GM19240 (cell line): ENCODE results near the gene PLA2G4D.
"Not testable (repeated sequence)": the region's sequence is repeated elsewhere in the genome, so short reads cannot be mapped to it uniquely, and the experiment has no call there.

Source experiments
- DNase-seq: peaks from one replicate; pipeline ENCODE4 v3.0.0; 2011; ENCODE audit warnings: low spot score; ENCODE audit not compliant: insufficient read length

Gene PLA2G4D

DNA sequence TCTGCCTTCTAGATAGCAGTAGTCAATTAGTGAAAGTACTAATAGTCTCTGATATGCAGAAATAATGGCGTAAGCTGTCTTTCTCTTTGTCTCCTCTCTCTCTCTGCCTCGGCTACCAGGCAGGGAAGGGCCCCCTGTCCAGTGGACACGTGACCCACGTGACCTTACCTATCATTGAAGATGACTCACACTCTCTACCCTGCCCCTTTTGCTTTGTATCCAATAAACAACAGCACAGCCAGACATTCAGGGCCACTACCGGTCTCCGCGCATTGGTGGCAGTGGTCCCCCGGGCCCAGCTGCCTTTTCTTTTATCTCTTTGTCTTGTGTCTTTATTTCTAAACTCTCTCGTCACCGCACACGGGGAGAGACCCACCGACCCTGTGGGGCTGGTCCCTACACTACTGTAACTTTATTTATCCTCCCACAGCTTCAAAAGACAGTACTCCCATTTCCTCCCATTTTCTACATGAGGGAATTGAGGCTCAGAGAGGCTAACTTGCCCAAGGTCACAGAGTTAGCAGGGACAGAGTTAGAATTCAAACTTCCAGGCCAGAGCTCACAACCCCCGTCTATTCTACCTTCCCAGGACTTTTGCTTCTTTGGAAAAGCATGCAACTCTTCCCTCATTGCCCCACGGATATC is 2.5 kb downstream of the PLA2G4D start:
- not testable (repeated sequence) for DNase-seq

DNA sequence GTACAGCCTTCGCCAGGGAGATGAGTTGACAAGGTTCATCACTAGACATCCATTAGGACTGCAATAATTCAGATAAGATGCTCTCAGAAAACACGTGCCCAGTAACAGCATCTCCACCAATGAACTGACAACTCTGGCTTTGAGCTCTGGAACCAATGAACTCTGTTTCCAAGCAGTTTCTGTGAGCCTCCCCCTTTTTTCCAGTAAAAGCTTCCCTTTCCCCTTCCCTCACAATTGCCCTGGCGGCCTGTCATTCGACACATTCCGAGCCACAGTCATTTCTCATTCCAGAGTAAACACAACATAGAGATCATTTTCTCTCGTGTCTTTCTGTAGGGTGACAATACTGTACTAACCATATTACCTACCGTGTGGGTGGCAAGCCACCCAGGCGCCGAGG is 3.6 kb downstream of the PLA2G4D start:
- DNase-seq = no peak

DNA sequence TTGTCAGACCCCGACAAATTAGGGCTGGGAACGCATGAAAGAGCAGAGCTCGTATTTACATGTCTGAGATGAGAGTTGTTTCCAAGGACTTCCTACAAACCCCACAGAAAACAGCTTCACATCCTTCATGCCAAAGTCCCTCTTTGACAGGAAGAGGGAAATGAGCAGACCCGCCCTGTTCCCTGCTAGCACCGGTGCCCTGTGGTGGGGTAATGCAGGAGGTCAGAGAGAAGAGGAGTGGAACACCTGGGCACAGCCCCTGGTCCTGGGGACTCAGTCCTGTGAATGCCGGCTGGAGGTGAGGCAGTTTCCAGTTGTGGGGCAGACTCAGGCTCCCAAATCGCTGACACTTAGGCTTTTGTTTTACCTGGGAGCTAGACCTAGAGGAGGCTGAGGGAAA is 4.0 kb downstream of the PLA2G4D start:
- no peak for DNase-seq

DNA sequence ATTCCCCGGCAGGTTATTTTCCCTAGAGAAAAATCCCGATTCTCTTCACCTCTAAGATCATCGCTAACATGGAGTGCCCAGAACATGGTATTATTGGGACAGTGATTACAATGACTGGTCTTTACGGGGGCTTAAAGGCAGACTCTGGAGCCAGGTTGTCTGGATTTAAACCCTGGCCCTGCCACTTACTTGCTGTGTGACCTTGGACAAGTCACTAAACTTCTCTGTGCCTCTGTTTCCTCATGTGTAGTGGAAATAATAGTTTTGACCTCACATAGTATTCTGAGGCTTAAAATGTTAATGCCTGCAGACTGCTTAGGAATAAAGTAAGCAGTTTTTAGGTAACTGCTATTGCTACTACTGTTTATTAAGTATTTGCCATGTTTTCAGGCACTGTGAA is 4.4 kb downstream of the PLA2G4D start:
- no peak for DNase-seq

DNA sequence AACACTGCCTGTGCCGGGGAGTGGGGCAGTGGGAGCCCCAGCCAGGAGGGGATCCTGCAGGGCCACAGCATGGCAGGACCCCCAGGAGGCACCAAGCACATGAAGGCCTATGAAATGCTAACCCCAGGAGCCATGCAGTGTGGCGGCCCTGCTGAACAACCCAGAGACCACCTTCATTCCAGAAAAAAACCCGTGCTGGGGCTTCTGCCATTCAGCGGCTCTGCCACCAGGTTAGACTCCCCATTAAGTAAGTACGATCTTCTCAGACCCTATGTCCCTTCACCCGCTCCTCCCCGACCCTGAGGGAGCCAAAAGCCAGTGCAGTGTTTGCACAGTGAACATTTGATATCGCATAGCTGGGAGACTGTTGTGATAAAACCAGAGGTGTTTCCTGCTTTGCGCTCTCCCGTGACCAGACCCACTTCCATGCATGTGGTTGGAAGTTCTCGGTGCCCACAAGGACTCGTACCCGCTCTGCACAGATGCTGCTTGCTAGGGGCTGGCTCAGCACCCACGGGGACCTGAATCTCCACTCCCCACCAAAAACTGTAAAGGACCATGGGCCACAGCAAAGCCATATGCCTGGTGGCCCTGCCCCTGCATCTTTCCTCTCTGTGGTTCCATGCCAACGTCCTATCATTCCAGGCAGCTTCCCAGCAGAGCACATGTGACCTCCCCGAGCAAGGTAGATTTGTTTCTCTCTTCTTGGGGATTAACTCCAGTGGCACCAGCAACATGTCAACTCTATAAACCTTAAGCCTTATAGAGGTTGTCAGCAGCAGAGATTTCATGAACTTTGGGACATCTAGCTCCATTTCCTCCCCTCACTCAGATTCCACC is 5.3 kb downstream of the PLA2G4D start:
- no peak for DNase-seq

DNA sequence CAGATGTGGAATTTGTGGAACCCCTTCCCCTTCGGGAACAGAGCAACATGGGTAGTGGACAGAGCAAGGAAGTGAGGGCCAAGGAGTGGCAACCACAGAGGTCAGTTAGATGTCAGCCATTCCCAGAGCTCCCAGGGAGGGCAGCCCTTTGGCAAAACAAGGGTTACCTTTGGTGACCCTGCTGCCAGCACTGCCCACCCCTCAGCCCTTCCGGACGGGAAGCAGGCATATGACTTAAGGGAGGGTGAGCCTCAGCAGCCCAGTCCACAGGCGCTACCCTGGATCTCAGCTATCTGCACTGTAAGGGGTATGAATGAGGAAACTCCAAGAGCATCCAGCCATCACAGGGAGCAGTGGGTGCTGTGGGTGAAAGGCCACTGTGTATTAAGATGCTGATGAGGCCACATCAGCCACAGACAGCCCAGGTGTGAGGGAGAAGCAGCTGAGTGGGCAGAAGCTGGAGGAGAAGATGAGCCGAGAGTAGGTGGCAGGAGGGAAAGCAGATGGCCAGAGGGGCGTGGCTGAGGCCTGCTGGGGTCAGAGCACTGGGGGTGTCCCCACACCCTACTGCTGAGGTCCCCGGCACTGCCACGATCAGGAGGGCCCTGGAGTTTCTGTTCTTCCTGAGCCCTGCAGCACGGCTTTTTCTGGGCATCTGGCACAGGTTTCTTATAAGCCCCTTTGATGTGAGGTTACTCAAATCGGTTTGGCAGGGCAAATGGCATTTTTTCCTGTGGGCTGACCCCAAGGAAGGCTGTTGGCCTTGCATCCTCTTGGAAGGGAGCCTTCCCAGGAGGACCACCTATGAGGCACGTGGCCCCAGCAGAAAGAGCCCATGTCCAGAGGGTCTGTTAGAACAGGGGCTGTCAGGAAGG is 6.2 kb downstream of the PLA2G4D start:
- DNase-seq = no peak

DNA sequence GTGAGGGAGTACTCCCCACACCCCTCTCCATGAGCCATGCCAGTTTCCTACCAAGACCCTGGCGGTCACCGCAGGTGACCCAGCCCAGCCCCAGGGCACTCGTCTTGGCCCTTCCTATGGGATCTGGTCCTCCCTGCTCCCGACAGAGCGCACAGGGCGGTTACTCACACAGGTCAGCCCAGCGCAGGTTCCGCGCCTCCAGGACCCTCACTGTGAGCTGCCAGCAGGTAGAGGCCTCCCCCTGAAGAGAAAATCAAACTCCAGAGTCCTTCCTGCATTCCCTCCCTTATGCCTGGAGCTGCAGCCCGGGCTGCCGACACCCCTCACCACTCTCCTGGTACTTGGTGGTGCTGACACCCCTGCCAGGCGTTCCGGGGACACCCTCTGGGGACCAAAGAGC is 6.9 kb downstream of the PLA2G4D start:
- DNase-seq = no peak

DNA sequence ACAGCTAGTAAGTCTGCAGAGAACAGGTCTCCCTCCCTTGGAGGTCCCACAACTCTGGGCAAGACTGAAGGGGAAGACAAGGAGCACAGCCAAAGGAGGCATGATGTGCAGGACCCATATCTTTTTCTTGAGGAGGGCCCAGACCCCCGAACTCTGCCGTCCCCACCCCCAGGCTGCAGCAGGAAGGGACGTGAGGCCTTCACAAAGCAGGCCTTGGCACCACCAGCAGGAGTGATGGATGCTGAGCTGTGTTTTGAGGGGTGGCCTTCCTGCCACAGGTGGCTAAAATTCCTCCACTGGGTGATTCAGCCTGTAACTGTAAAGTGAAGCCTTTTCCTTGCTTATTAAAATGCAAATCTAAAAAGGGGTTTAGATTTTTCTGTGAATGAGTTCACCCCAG is 8.6 kb downstream of the PLA2G4D start:
- no peak for DNase-seq

DNA sequence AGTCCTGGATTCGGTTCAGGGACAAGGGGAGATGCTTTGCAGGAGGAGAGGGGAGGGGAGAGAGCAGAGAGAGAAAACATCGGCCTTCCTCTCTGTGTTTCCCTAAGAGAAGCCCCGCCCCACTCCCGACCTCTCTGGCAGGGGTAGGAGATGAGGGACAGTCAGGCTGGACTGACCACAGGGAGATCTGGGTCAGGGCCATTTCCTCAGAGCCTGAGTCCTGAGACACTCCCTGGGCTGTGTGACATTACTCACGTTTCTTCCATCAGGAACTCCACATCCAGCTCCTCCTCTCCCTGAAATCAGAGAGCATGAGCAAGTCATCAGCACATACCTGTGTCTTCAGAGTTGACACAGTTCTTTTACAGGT is 9.1 kb downstream of the PLA2G4D start:
- no peak for DNase-seq

DNA sequence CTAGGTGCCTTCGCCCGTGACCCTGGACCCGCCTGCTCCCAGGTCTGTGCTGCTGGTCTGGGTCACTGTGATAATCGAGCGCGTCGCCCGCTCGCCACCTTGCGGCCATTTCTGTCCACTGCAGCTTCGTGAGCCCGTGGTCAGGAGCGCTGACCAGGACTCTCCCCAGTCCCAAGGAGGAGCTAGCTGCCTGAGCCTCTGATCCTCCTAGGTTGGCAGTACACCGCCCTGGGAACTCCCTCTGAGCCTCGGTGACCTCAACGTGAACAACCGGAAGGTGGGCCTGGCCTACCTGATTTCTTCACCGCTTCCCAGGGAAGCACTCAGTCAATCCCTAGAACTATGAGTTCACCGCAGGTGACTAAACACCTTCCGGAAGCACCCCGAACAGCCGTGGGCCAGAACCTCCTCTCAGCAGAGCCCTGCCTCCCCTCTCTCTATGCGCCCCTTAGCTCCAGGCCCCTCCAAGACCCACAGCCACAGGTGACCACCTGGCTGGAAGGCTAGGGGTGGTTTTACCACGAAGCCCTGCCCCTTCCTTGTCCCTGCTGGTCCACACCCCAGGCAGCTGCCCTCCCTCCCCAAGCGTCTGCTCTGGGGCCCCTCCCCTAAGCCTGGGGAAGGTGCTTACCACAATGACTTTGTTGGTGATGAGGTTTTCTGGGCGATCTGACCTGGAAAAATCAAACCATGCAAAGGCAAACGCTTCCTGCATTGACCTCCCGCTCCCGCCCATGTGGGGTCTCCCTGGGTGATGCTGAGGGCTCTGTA is 9.7 kb downstream of the PLA2G4D start:
- peak; percentile 58 for DNase-seq

DNA sequence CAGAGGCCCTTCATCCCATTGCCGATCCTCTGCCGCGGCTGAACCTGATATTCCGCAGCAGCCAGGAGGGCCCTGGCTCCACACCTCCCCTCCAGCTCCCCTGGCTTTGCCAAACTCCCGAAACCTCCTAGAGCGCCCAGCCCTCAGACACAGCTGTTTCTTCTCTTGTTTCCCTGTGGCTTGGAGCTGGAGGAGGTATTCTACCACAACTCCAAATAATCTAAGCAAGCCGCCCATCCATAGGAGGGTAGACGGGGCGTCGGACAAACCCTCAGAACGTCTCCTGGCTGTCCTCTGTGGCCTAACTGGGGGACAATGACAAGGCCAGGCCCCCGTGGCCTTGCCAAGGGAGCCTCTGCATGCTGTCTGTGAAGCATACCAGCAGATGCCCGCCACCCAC is 10.4 kb downstream of the PLA2G4D start:
- DNase-seq = no peak

DNA sequence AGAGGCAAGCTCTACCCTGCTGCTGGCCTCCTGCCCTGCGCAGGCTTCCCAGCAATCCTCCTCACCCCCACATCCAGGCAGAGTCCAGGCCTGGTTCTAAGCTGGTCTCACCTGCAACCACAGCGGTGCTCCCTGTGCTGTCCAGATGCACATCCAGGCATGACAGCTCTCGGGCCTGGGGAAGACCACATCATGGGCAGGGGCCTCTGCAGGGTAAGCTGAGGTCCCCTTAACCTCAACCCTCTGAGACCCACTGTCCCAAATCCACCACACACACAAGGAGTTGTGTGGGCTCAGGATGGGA is 10.8 kb downstream of the PLA2G4D start:
- DNase-seq = no peak

DNA sequence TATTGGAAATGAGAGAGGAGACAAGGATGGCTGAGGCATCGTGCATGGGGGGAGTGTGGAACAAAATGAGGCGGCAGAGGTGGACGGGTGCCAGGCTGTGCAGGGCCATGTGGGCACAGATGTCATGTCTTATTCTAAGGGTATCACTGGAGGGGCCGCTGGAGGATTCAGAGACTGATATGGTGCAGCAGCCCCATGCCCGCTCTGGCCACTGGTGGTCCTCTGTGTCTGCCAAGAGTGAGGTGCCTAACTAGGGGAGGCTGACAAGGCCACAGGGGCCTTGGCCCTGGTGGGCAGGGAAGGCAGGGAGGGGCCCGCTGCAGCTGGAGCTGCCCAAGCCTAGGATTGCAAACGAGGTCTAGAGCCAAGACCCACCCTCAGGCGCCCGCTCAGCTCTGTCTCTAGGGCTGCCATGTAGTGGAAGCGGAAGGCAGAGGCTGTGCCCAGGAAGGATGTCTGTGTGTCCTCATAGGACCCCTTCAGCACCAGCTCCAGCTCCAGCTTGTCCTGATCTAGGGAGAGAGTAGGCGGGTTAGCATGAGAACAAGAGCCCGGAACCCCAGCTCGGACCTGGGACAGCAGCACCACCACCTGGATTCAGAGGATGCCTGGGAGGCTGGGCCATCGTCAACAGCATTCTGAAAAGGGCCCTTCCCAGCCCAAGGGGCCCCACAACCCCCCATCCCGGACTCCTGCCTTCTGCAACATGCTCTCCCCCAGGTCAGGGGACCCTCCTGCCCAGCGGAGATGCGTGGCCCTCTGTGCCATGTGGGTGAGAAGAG is 11.3 kb downstream of the PLA2G4D start:
- no peak for DNase-seq

DNA sequence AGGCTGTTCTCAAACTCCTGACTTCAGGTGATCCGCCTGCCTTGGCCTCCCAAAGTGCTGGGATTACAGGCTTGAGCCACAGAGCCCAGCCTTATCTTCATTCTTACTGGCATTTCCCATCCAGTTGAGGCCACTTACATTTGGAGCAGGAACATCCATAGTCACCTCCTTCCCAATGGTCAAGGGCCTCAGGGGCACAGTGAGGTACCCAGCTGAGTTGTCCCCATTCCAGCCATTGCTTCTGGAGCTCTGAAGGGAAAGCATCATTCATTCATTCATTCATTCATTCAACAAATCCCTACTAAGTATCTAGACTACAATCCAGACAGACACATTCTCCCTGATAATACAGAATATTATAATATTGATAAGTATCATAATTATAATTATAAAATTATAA is 12.2 kb downstream of the PLA2G4D start:
- DNase-seq = no peak

DNA sequence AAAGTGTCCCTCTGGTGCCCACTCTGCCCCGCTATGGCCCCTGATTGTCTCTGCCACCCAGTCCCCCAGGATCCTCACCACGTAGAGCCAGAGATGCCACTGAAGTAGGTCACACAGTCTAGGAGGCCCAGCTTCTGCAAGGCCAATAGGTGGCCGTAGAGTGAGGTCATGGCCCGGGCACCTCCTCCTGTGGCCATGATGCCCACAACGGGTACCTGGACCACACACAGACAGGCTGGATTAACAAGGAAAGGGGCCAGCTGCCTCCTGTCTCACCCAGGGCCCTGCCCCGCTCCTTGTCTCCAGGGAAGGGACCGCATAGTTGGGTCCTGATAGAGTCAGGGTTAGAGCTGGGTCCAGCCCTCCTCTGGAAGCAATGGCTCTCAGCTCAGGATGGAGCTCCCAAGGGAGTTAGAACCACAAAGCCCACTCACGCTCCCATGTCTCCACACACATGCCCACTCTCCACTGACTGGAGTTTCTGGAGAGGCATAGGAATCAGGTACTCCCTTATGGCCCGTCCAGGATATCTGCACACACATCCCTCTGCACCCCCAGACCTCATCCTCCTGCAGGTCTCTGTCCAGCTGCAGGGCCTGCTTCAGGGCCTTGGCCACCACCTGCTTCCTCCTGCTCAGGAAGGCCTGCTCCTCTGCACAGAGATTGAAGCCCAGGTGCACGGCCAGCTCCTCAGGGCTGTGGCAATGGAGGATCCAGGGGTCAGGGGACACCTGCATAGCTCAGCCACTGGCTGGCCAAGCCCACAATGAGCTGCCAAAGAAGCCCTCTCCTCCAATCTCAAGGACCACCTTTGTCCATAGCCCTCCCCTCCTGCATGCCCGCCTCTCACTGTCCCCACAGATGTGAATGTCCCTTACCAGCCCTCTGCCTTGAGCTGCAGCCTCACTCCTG is 13.2 kb downstream of the PLA2G4D start:
- DNase-seq = no peak

DNA sequence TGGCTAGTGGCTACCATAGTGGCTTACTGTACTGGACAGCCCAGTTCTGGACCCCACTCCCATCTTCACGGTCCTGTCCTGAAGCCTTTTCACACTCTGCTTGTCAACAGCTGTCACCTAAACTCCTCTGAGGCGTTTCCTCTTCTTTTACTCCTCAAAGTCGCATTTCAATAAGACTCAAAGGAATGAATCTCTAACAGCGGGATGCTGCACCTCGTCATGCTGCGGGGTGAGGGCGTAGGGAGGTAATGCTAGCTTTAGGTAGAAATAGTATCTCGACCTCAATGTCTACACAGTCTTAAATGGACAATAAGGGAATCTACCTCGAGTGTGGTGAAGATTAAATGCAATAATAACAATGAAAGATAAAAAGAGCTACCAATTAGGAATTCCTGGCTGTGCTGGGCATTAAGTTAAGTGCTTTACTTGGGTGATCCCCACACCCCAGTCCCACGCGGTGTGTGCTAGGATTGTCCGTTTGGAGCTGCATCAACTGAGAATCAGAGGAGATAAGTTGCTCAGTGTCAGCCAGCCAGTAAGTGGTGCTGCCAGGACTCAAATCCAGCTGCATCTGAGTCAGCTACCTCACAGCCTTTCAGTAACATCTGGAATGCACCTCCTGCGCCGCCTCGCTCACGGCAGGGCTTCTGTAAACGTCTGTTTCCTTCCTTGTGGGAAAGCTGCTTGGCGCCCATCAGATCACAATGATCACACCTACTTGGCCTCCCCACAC is 14.0 kb downstream of the PLA2G4D start:
- DNase-seq = no peak

DNA sequence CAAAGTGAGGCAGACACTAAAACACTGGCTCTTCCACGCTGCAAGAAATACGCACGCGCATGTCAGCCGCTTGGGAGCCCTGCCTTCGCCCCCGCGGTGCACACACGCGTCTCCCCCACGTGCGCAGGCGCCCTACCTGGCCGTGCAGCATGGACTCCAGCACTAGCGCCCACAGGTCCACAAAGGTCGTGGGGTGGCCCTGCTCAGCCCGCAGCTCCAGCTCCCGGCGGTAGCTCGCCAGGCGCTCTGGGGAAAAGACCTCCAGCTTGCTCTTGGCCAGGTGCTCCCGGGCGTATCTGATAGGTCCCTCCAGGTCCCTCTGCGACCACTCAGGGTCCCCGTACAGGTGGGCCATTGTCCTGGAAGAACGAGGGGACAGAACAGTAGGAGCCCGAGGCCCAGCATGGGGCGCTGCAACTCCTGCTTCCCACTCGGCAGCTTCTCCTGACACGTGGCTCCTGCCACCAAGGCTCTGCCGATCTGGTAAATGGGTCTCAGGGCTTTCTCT is 14.9 kb downstream of the PLA2G4D start:
- no peak for DNase-seq

DNA sequence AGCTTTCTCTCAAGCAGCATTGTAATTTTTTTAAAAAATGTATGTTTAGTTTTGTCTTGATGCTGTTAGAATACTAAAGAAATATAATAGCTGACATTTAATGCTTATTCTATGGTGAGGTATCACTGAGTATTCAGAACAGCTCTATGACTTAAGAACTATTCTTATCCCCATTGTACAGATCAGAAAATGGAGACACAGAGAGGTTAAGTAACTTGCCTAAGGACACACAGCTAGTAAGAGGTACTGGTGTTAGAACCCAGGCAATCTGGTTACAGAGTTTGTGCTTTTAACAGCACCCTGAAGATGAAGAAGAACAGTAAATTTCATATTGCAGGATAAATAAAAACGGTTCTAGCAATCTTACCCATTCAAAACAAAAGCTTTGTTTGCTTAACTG is 15.5 kb downstream of the PLA2G4D start:
- no peak for DNase-seq

DNA sequence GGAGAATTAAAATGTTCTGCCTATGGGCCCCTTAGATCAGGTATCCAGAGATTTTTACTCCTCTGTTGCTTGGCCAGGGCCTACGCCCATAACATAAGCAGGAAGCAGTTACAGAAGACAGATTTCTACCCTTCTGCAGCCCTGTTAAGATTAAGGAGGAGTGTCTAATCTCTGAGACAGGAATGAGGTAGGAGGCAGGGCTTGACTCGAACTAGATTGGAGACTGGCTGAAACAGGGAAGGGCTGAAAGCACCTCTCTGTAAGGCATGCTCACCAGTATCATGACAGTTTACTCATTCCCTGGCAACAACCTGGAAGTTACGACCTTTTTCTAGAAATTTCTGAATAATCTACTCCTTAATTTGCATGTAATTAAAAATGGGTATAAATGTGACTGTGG is 16.7 kb downstream of the PLA2G4D start:
- no peak for DNase-seq
